HepG2 (cell line): ENCODE results near the gene CARD8.
A peak's percentile ranks its signal among the peaks of the same experiment; 100 is the strongest.

ENCODE experiments used
- CBX5 ChIP-seq: sonication (generic); formaldehyde crosslinking; IDR thresholded peaks from 2 replicates; pipeline ENCODE4 v1.4.0; 2020; ENCODE audit warnings: missing genetic modification reagents, borderline replicate concordance
- NR2C2 ChIP-seq: sonication (generic); formaldehyde crosslinking; IDR thresholded peaks from 2 replicates; pipeline ENCODE4 v1.4.0; 2020; ENCODE audit warnings: missing genetic modification reagents, mild to moderate bottlenecking, moderate library complexity, borderline replicate concordance
- REL ChIP-seq: sonication (generic); formaldehyde crosslinking; conservative IDR thresholded peaks from 2 replicates; pipeline ENCODE4 v1.8.0; 2022; ENCODE audit warnings: mild to moderate bottlenecking, missing genetic modification reagents, moderate library complexity
- TOE1 ChIP-seq: sonication (generic); formaldehyde crosslinking; IDR thresholded peaks from 2 replicates; pipeline ENCODE4 v1.4.0; 2020; ENCODE audit warnings: mild to moderate bottlenecking, missing genetic modification reagents
- ZBTB21 ChIP-seq: sonication (generic); formaldehyde crosslinking; IDR thresholded peaks from 2 replicates; pipeline ENCODE4 v1.4.0; 2020; ENCODE audit warnings: missing genetic modification reagents
- ZBTB8A ChIP-seq: sonication (generic); formaldehyde crosslinking; IDR thresholded peaks from 2 replicates; pipeline ENCODE4 v1.4.0; 2020; ENCODE audit warnings: mild to moderate bottlenecking, low read depth, missing genetic modification reagents, borderline replicate concordance
- ZNF207 ChIP-seq: fragments of 450-650 bp; IDR thresholded peaks from 2 replicates; pipeline ENCODE4 v1.6.1; 2016; ENCODE audit warnings: antibody characterized with exemption, borderline replicate concordance
- ZNF761 ChIP-seq: sonication (generic); formaldehyde crosslinking; conservative IDR thresholded peaks from 2 replicates; pipeline ENCODE4 v1.4.0; 2020; ENCODE audit warnings: mild to moderate bottlenecking, missing genetic modification reagents
- TF ChIP-seq, protein P1 (sequence below): sonication (generic); formaldehyde crosslinking; IDR thresholded peaks from 2 replicates; pipeline ENCODE4 v1.5.1; 2020; ENCODE audit warnings: mild to moderate bottlenecking, missing genetic modification reagents, moderate library complexity
- TF ChIP-seq, protein P2 (sequence below): sonication (generic); formaldehyde crosslinking; IDR thresholded peaks from 2 replicates; pipeline ENCODE4 v1.4.0; 2020; ENCODE audit warnings: missing genetic modification reagents
- TF ChIP-seq, protein P3 (sequence below): sonication (generic); formaldehyde crosslinking; IDR thresholded peaks from 2 replicates; pipeline ENCODE4 v1.5.0; 2020; ENCODE audit warnings: mild to moderate bottlenecking, missing genetic modification reagents, moderate library complexity
- TF ChIP-seq, protein P4 (sequence below): sonication (generic); formaldehyde crosslinking; IDR thresholded peaks from 2 replicates; pipeline ENCODE4 v1.4.0; 2020; ENCODE audit warnings: missing genetic modification reagents

DNA sequence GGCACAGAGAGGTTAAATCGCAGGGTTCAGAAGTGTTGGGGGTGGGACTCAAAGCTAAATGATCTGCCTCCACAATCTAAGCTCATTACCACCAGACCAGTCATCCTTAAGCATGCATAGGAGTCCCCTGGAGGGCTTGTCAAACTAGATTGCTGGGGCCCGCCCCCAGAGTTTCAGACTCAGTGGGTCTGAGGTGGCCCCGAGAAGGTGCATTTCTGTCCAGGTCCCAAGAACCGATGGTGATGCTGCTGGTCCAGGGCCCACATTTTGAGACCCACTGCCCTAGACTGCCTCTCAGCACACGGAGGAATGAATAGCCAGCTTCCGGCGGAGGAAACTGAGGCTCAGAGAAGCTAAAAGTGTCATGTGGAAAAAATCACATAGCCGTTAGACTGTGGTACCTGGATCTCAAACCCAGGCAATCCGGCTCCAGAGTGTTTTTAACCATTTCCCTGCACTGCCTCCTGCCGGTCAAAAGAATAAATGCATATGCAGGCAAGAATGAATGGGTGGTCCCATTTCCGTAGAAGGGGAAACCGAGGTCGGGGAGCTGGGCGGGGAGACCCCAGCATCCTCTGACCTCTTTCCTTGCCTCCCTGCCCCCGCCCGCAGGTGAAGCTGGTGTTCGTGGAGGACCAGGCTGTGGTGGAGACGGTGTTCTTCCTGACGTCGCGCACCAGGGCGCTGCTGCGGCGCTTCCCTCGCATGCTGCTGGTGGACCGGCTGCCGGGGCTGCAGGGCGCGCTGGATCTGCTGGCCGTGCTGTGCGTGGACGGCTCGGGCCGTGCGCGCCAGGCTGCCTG, 61.5 kb downstream of the CARD8 start:
- no peak for TF ChIP-seq ZBTB21
- TF ChIP-seq TOE1 (CRISPR knock-in tag): no peak
- TF ChIP-seq, protein P1, sequence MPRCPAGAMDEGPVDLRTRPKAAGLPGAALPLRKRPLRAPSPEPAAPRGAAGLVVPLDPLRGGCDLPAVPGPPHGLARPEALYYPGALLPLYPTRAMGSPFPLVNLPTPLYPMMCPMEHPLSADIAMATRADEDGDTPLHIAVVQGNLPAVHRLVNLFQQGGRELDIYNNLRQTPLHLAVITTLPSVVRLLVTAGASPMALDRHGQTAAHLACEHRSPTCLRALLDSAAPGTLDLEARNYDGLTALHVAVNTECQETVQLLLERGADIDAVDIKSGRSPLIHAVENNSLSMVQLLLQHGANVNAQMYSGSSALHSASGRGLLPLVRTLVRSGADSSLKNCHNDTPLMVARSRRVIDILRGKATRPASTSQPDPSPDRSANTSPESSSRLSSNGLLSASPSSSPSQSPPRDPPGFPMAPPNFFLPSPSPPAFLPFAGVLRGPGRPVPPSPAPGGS (CRISPR knock-in tag): no peak
- TF ChIP-seq, protein P2, sequence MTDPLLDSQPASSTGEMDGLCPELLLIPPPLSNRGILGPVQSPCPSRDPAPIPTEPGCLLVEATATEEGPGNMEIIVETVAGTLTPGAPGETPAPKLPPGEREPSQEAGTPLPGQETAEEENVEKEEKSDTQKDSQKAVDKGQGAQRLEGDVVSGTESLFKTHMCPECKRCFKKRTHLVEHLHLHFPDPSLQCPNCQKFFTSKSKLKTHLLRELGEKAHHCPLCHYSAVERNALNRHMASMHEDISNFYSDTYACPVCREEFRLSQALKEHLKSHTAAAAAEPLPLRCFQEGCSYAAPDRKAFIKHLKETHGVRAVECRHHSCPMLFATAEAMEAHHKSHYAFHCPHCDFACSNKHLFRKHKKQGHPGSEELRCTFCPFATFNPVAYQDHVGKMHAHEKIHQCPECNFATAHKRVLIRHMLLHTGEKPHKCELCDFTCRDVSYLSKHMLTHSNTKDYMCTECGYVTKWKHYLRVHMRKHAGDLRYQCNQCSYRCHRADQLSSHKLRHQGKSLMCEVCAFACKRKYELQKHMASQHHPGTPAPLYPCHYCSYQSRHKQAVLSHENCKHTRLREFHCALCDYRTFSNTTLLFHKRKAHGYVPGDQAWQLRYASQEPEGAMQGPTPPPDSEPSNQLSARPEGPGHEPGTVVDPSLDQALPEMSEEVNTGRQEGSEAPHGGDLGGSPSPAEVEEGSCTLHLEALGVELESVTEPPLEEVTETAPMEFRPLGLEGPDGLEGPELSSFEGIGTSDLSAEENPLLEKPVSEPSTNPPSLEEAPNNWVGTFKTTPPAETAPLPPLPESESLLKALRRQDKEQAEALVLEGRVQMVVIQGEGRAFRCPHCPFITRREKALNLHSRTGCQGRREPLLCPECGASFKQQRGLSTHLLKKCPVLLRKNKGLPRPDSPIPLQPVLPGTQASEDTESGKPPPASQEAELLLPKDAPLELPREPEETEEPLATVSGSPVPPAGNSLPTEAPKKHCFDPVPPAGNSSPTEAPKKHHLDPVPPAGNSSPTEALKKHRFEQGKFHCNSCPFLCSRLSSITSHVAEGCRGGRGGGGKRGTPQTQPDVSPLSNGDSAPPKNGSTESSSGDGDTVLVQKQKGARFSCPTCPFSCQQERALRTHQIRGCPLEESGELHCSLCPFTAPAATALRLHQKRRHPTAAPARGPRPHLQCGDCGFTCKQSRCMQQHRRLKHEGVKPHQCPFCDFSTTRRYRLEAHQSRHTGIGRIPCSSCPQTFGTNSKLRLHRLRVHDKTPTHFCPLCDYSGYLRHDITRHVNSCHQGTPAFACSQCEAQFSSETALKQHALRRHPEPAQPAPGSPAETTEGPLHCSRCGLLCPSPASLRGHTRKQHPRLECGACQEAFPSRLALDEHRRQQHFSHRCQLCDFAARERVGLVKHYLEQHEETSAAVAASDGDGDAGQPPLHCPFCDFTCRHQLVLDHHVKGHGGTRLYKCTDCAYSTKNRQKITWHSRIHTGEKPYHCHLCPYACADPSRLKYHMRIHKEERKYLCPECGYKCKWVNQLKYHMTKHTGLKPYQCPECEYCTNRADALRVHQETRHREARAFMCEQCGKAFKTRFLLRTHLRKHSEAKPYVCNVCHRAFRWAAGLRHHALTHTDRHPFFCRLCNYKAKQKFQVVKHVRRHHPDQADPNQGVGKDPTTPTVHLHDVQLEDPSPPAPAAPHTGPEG (CRISPR knock-in tag): no peak
- no peak for TF ChIP-seq REL (CRISPR knock-in tag)
- TF ChIP-seq, protein P3, sequence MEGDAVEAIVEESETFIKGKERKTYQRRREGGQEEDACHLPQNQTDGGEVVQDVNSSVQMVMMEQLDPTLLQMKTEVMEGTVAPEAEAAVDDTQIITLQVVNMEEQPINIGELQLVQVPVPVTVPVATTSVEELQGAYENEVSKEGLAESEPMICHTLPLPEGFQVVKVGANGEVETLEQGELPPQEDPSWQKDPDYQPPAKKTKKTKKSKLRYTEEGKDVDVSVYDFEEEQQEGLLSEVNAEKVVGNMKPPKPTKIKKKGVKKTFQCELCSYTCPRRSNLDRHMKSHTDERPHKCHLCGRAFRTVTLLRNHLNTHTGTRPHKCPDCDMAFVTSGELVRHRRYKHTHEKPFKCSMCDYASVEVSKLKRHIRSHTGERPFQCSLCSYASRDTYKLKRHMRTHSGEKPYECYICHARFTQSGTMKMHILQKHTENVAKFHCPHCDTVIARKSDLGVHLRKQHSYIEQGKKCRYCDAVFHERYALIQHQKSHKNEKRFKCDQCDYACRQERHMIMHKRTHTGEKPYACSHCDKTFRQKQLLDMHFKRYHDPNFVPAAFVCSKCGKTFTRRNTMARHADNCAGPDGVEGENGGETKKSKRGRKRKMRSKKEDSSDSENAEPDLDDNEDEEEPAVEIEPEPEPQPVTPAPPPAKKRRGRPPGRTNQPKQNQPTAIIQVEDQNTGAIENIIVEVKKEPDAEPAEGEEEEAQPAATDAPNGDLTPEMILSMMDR (CRISPR knock-in tag): peak; percentile 60
- TF ChIP-seq ZBTB8A (CRISPR knock-in tag): no peak
- TF ChIP-seq ZNF761 (CRISPR knock-in tag): no peak
- TF ChIP-seq, protein P4, sequence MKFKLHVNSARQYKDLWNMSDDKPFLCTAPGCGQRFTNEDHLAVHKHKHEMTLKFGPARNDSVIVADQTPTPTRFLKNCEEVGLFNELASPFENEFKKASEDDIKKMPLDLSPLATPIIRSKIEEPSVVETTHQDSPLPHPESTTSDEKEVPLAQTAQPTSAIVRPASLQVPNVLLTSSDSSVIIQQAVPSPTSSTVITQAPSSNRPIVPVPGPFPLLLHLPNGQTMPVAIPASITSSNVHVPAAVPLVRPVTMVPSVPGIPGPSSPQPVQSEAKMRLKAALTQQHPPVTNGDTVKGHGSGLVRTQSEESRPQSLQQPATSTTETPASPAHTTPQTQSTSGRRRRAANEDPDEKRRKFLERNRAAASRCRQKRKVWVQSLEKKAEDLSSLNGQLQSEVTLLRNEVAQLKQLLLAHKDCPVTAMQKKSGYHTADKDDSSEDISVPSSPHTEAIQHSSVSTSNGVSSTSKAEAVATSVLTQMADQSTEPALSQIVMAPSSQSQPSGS (CRISPR knock-in tag): no peak
- no peak for TF ChIP-seq NR2C2 (CRISPR knock-in tag)
- TF ChIP-seq ZNF207: no peak
- no peak for TF ChIP-seq CBX5 (CRISPR knock-in tag)
